NCI-H226 (cell line): ENCODE results near the gene CREB3L2.

Experiments used
- DNase-seq: peaks from one replicate; pipeline ENCODE4 v3.0.0-alpha.2; 2015

CREB3L2 gene

GRCh38 chr7:137950263-137950621, 51.6 kb downstream of the CREB3L2 start:
- DNase-seq, result no peak

- DNase-seq, result no peak
These were observed 52.2 kb downstream of the CREB3L2 start for GRCh38 chr7:137949416-137950262.

- DNase-seq, result no peak
These were observed 53.0 kb downstream of the CREB3L2 start for GRCh38 chr7:137948845-137949330.

- DNase-seq, result no peak
These were observed 53.6 kb downstream of the CREB3L2 start for GRCh38 chr7:137948083-137948844.

- DNase-seq, result no peak
These were observed 54.8 kb downstream of the CREB3L2 start for GRCh38 chr7:137947046-137947445.

- no peak for DNase-seq
These were observed 55.9 kb downstream of the CREB3L2 start for GRCh38 chr7:137946011-137946410.

GRCh38 chr7:137944168-137944567, 57.7 kb downstream of the CREB3L2 start:
- no peak for DNase-seq

GRCh38 chr7:137943132-137943551, 58.7 kb downstream of the CREB3L2 start:
- DNase-seq, result peak; percentile 42

- DNase-seq, result no peak
These were observed 59.3 kb downstream of the CREB3L2 start for GRCh38 chr7:137942484-137943115.

GRCh38 chr7:137940656-137941518, 61.0 kb downstream of the CREB3L2 start:
- peak; percentile 99 for DNase-seq

GRCh38 chr7:137940218-137940617, 61.7 kb downstream of the CREB3L2 start:
- peak; percentile 30 for DNase-seq

GRCh38 chr7:137937202-137937560, 64.7 kb downstream of the CREB3L2 start:
- DNase-seq, result no peak

- DNase-seq, result no peak
These were observed 65.2 kb downstream of the CREB3L2 start for GRCh38 chr7:137936509-137937201.

- no peak for DNase-seq
These were observed 65.9 kb downstream of the CREB3L2 start for GRCh38 chr7:137935884-137936508.

GRCh38 chr7:137934941-137935883, 66.7 kb downstream of the CREB3L2 start:
- no peak for DNase-seq

GRCh38 chr7:137934176-137934826, 67.6 kb downstream of the CREB3L2 start:
- no peak for DNase-seq

GRCh38 chr7:137933270-137934017, 68.4 kb downstream of the CREB3L2 start:
- no peak for DNase-seq

GRCh38 chr7:137932881-137933269, 69.0 kb downstream of the CREB3L2 start:
- DNase-seq, result no peak

GRCh38 chr7:137931823-137932222, 70.1 kb downstream of the CREB3L2 start:
- DNase-seq, result no peak
